ENCODE data around the gene PDF. TPM values are rescaled to one million over a fixed set of nuclear protein-coding genes. Genes with fewer than 3 reads are reported as not detected.

PDF gene
- polyA plus RNA-seq, 1 donor from 2014 or later: 20.1 TPM

DNA sequence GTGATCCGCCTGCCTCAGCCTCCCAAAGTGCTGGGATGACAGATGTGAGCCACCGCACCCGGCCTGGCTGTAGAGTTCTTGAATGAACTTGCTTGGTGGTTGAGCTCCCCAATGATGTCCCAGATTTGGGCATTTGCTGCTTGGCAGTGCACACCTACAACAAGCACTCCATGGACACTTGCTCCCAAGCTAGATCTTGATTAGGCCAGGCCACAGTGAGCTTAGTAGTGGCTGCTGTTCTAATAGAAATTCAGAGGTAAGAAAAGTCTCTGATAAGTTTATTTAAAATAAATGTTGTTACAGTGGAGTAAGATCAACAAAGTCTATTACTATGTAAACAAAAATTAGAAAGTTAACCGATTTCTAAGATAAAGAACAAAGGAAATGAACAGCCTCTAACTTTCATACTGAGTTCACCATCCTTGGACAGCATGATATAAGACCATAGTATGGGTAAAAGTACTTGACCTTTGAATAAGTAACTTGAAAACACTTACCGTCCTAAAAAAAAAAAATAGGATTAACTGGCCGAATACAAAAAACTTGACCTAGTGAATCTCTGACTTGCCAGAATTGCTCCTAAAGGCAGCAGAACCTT is 20.2 kb upstream of the PDF start:
- Mint-ChIP-seq H3K9me3 (no peaks in the 10 kb centered on the region), H3K27me3 (no peaks in the 10 kb centered on the region), H3K4me1 (peaks cover 6 to 12% (median 10%) of the 10 kb centered on the region in 3 donors), H3K36me3 (peaks cover 5% of the 10 kb centered on the region), H3K4me3 (no peak overlapping the region), H3K27ac (no peak overlapping the region)

DNA sequence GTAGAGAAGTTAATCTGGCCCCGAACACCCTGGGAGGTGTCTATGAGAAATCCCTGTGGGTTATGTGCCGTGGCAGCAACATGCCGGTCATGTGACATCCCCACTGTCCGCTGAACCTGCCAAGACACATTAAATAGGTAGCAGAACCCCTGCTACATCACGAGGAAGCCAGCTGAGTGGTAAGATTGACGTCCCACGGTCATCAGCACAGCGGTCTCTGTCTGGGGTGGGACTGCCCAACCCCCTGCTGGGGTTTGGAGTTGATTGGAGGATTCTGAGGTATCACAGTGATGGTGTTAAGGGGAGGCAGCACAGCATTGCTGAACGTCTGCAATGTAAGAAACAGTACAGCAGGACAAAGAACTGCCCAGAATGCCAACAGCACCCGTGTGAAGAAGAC is 19.1 kb upstream of the PDF start:
- Mint-ChIP-seq H3K4me3 (no peak overlapping the region), H3K27ac (peak overlapping the region in 1 of 3 donors; percentile 55), H3K4me1 (peaks cover 7 to 16% (median 11%) of the 10 kb centered on the region in 3 donors), H3K27me3 (no peaks in the 10 kb centered on the region), H3K9me3 (no peaks in the 10 kb centered on the region), H3K36me3 (peaks cover 3% of the 10 kb centered on the region)

DNA sequence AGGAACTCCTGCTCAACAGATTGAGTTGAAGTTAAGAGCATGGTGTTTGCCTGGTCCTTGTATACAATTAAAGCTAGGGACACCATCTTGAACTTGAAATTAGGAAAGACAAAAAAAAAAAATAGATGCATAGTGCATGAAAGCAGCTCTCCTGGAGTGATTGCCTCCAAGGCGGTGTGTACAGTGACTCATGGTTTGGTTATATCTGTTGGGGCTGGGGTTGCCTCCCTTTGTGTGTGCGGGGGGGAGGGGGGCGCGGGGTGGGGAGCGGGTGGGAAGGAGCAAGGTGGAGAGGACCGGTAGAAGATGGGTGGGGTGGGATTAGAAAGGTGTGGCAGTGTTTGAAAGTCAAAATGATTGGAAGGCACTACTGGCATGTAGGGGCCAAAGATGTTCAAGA is 17.8 kb upstream of the PDF start:
- peaks cover 9 to 15% (median 11%) of the 10 kb centered on the region in 3 donors for H3K4me1 Mint-ChIP-seq
- H3K36me3 Mint-ChIP-seq: peaks cover 3% of the 10 kb centered on the region
- no peaks in the 10 kb centered on the region for H3K9me3 Mint-ChIP-seq
- H3K27me3 Mint-ChIP-seq: no peaks in the 10 kb centered on the region
- no peak overlapping the region for H3K27ac Mint-ChIP-seq
- H3K4me3 Mint-ChIP-seq: no peak overlapping the region

DNA sequence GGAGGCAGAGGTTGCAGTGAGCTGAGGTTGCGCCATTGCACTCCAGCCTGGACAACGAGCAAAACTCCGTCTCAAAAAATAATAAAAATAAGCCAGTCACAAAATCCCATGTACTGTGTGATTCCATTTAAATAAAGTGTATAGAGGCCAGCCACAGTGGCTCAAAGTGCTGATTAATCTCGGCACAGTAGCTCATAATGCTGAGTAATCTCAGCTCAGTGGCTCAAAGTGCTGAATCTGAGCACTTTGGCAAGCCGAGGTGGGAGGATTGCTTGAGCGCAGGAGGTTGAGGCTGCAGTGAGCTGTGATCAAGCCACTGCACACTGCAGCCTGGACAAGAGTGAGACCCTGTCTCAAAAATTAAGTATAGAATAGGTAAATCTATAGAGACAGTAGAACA is 16.3 kb upstream of the PDF start:
- Mint-ChIP-seq H3K4me1 (peaks cover 11 to 14% (median 13%) of the 10 kb centered on the region in 3 donors), H3K9me3 (no peaks in the 10 kb centered on the region), H3K4me3 (no peak overlapping the region), H3K27ac (peak overlapping the region in 1 of 3 donors; percentile 17), H3K27me3 (no peaks in the 10 kb centered on the region), H3K36me3 (peaks cover 3% of the 10 kb centered on the region)

DNA sequence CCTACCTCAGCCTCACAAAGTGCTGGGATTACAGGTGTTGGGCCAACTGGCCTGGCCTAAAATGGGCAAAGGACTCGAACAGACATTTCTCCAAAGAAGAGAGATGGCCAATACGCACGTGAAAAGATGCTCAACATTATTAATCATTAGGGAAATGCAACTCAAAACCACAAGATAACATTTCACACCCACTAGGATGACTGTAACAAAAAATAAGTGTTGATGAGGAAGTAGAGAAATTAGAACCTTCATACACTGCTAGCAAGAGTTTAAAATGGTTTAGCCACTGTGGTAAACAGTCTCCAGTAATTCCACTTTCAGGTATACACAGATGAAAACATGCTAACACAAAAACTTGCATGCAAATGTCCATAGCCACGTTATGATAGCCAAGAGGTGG is 15.5 kb upstream of the PDF start:
- peak overlapping the region in 2 of 3 donors; percentile 17 to 67 for H3K27ac Mint-ChIP-seq
- peak overlapping the region; percentile 13 to 67 (median 52) for H3K4me3 Mint-ChIP-seq
- no peaks in the 10 kb centered on the region for H3K9me3 Mint-ChIP-seq
- peaks cover 14 to 20% (median 15%) of the 10 kb centered on the region in 3 donors for H3K4me1 Mint-ChIP-seq
- peaks cover 3% of the 10 kb centered on the region for H3K36me3 Mint-ChIP-seq
- no peaks in the 10 kb centered on the region for H3K27me3 Mint-ChIP-seq

DNA sequence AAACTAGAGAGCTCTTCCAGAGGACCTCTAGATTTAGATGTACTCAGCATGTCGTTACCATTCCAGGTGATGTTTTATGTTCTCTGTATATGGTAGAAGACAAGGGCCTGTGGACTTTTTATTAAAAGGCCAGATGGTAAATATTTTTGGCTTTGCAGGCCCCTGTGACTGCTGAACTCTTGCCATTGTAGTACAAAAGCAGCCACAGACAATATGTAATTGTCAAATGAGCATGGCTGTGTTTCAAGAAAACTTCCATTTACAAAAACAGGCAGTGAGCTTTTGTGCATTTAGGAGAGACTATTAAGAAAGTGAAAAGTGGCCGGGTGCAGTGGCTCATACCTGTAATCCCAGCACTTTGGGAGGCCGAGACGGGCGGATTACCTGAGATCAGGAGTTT is 13.8 kb upstream of the PDF start:
- Mint-ChIP-seq H3K4me1 (peaks cover 22 to 31% (median 24%) of the 10 kb centered on the region in 3 donors), H3K4me3 (no peak overlapping the region), H3K9me3 (no peaks in the 10 kb centered on the region), H3K27ac (no peak overlapping the region), H3K36me3 (peaks cover 4% of the 10 kb centered on the region), H3K27me3 (no peaks in the 10 kb centered on the region)

DNA sequence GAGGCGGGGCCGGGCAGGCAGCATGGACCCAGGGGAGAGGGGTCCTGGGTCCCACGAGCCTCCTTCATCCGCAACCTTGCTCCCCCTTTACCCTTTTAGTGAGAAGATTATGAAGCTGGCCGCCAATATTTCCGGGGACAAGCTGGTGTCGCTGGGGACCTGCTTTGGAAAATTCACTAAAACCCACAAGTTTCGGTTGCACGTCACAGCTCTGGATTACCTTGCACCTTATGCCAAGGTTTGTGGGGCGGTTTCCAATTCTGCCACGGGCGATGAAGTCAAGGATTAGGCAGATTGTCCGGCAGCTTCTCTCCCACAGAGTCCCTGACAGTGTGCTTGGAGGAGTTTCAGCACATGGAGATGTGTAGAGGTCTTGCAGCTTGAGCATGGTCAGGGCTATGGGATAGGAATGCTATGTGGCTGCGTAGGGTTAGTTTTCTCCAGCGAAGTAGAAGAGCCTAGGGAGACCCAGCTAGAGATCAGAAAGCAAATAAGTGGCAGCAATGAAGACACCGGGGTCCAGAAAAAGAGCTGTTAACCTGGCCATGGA is 9.8 kb upstream of the PDF start:
- Mint-ChIP-seq H3K36me3 (peaks cover 8% of the 10 kb centered on the region), H3K4me1 (peaks cover 26 to 35% (median 30%) of the 10 kb centered on the region in 3 donors), H3K27me3 (no peaks in the 10 kb centered on the region), H3K4me3 (peak overlapping the region; percentile 95 to 99 (median 98)), H3K9me3 (no peaks in the 10 kb centered on the region), H3K27ac (peak overlapping the region; percentile 79 to 97 (median 86))

DNA sequence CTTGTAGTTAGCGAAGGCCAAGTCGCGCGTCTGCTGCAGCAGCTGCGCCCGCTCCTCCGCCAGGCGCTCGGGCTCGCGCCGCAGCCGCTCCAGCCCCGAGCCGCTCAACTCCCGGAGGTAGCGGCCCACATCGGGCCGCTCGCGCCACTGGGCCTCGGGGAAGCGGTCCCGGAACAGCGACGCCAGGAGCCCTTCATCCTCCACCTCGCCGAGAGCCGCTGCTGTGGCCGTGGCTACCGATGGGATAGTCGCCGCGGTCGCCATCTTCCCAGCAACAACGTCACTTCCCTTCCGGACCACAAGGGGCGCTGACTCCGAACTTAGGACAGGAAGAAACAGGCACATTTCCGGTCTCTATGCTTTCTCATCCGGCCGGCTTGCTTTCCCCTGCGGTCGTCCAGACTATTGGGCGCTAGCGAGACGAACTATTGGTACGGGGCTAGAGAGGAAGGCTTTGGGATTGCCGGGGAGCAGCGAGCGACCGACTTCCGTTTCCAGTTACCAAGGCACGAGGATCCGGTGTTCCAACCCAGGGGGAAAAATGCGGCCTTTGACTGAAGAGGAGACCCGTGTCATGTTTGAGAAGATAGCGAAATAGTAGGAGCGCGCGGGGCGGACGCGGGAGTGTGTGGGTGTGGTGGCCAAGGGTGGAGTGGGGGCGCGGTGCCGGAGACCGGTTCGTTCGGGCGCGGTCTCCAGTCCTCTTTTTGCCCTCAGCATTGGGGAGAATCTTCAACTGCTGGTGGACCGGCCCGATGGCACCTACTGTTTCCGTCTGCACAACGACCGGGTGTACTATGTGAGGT is 9.1 kb upstream of the PDF start, which contains the start of the genes COG8 and NIP7:
TSS of gene COG8 (minus strand) at position 276 of the 806 bp plus-strand sequence. CDS start at position 264, 12 bp downstream.
TSS of gene NIP7 (plus strand) at position 484 of the 806 bp plus-strand sequence. CDS start at position 542, 58 bp downstream.
- peaks cover 8% of the 10 kb centered on the region for H3K36me3 Mint-ChIP-seq
- no peaks in the 10 kb centered on the region for H3K9me3 Mint-ChIP-seq
- peaks cover 24 to 35% (median 30%) of the 10 kb centered on the region in 3 donors for H3K4me1 Mint-ChIP-seq
- no peaks in the 10 kb centered on the region for H3K27me3 Mint-ChIP-seq
- H3K27ac Mint-ChIP-seq: peak within 1 kb of the TSS; percentile 79 to 97 (median 86)
- H3K4me3 Mint-ChIP-seq: peak within 1 kb of the TSS; percentile 95 to 99 (median 98)

DNA sequence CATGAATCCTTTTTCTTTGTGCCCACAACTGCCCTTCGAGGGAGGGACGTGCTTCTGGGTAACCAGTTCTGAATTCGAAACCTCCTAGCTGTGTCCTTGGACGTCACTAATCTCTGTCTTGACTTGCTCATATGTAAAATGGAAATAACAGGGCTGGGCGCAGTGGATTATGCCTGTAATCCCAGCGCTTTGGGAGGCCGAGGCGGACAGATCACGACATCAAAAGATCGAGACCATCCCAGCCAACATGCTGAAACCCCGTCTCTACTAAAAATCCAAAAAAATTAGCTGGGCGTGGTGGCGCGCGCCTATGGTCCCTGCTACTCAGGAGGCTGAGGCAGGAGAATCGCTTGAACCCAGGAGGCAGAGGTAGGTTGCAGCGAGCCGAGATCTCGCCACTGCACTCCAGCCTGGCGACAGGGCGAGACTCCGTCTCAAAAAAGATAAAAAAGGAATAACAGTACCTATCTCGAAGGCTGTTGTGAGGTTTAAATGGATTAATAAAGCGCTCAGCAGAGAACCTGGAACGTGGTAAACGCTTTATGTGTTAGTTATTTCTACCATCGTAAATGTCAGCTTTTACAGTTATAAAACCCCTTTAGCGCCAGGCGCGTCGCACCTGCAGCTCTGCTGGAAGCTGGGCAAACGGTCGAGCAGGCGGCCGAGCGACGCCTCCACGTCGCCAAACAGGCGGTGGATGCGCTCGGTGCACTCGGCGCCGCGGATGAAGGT is 8.3 kb upstream of the PDF start:
- H3K9me3 Mint-ChIP-seq: no peaks in the 10 kb centered on the region
- no peaks in the 10 kb centered on the region for H3K27me3 Mint-ChIP-seq
- H3K27ac Mint-ChIP-seq: peak overlapping the region; percentile 79 to 97 (median 86)
- peak overlapping the region; percentile 95 to 99 (median 98) for H3K4me3 Mint-ChIP-seq
- peaks cover 8% of the 10 kb centered on the region for H3K36me3 Mint-ChIP-seq
- H3K4me1 Mint-ChIP-seq: peaks cover 25 to 35% (median 31%) of the 10 kb centered on the region in 3 donors

DNA sequence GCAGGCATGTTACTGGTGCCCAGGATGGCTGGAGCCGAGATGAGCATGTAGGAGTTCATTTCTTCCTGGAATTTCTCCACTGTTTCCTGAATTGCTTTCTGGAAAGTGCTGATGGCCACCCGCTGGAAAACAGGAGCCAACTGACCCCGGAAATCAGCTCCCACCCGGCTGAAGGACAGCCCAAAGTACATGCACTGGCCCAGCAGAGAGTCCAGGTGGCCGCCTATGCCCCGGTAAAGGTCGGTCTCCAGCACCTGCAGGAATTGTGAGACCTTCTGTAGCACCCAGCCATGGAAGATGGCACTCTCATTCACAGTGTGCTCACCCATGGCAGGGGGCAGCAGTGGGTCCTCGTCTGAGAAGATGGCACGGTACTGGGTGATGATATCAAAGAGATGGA is 4.3 kb upstream of the PDF start:
- H3K27ac Mint-ChIP-seq: peak overlapping the region in 1 of 3 donors; percentile 69
- peaks cover 22 to 30% (median 25%) of the 10 kb centered on the region in 3 donors for H3K4me1 Mint-ChIP-seq
- H3K4me3 Mint-ChIP-seq: peak overlapping the region in 1 of 4 donors; percentile 80

DNA sequence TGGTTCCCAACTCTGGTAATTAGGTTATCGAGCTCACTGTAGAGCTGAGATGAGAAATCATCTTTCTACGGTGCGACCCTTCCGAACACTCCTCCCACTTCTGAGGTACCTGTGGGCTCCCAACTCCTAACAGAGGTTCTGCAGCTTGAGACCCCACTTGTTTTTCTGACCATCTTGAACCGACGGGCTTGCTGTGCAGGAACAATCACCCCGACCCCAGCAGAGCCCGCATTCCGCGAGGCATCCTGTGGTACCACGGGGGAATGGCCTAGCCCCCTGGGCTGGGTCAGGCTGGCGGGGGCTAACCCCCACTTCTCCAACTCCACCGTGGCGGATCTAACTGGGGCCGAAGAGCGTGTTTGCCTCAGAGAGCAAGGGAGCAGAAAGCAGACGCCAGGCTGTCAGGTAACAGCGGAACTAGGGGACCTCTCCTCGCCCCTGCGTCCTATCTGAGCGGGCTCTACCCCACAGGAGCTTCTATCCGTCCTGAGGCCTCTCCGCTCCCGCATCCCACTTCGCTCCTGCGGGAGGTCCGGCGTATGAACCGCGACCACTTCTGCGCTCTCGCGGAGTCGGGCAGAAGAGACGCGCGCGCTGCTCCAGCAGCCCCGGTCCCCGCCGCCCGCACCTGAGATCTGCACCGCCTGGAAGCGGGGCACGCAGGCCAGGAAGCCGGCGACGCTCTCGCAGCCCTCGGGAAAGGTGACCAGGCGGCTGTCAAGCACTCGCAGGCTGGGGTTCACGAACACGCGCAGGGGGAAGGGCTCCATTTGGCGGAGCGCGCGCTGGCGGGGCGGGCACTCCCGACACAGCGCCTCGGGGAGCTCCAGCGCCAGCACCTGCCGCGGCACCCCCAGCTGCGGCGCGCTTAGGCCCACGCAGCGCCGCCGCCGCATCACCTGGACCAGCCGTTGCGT is 761 bp downstream of the PDF start:
- peak overlapping the region in 2 of 3 donors; percentile 63 to 64 for H3K27ac Mint-ChIP-seq
- H3K27me3 Mint-ChIP-seq: no peaks in the 10 kb centered on the region
- peaks cover 14 to 36% (median 26%) of the 10 kb centered on the region in 3 donors for H3K4me1 Mint-ChIP-seq
- H3K4me3 Mint-ChIP-seq: peak overlapping the region; percentile 72 to 91 (median 80)
- no peaks in the 10 kb centered on the region for H3K9me3 Mint-ChIP-seq
- H3K36me3 Mint-ChIP-seq: no peaks in the 10 kb centered on the region

More for the DNA sequence above, 4.3 kb upstream of the PDF start:
- no peaks in the 10 kb centered on the region for H3K27me3 Mint-ChIP-seq
- H3K36me3 Mint-ChIP-seq: peaks cover 6% of the 10 kb centered on the region
- H3K9me3 Mint-ChIP-seq: no peaks in the 10 kb centered on the region

DNA sequence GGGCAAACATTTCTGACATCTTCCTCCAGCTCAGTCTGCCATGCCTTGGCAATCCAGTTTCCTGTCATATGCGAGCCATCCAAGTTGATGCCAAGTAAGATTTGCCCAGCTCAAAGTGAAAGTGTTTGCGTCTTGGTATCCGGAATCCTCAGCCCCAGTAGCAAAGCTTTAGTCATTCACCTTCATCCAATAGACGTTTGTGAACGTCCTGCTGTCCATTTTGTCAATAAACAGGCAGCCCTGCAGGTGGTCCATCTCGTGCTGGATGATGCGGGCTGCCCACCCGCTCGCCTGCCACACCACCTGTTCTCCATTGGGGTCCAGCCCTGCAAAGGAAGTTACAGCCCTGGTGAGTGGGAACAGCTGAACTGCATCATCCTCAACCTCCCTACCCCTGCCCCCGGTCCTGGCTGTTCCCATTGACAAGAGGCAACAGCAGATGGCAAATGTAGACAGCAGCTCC is 1.5 kb downstream of the PDF start:
- H3K4me1 Mint-ChIP-seq: peaks cover 12 to 34% (median 26%) of the 10 kb centered on the region in 3 donors
- H3K27me3 Mint-ChIP-seq: no peaks in the 10 kb centered on the region
- H3K9me3 Mint-ChIP-seq: no peaks in the 10 kb centered on the region
- peak overlapping the region in 2 of 3 donors; percentile 63 to 64 for H3K27ac Mint-ChIP-seq
- H3K4me3 Mint-ChIP-seq: peak overlapping the region; percentile 72 to 91 (median 80)
- no peaks in the 10 kb centered on the region for H3K36me3 Mint-ChIP-seq

DNA sequence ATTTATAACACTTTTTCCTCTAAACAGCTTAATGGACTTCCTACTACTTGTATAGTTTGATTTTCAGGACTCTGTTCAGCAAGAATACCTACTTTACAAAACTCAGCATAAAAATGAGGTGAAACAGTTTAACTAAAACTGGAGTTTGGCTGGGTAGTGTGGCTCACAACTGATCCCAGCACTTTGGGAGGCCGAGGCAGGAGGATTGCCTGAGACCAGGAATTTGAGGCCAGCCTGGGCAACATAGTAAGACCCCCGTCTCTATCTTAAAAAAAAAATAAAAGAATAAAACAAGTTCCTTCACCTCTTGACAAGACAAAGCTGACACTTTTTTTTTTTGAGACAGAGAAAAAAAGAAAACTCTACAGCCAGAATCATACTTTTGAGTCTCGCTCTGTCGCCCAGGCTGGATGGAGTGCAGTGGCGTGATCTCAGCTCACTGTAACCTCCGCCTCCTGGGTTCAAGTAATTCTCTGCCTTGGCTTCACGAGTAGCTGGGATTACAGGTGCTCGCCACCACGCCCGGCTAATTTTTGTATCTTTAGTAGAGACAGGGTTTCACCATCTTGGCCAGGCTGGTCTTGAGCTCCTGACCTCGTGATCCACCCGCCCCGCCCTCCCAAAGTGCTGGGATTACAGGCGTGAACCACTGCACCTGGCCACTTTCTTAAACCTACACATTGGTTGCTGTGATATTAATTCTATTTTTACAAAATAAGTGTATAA is 2.6 kb downstream of the PDF start:
- Mint-ChIP-seq H3K4me3 (peak overlapping the region; percentile 16 to 78 (median 64)), H3K36me3 (no peaks in the 10 kb centered on the region), H3K27ac (peak overlapping the region in 2 of 3 donors; percentile 16 to 64), H3K9me3 (no peaks in the 10 kb centered on the region), H3K4me1 (peaks cover 12 to 30% (median 25%) of the 10 kb centered on the region in 3 donors), H3K27me3 (no peaks in the 10 kb centered on the region)

Measured in IgD-negative memory B cell (primary cell).